Stimulated activated naive CD8-positive, alpha-beta T cell treated with anti-CD3 and anti-CD28 coated beads, Interleukin-15, Interleukin-2, amounts not matched to agents 100 ng/mL and 50 ng/mL, for 24 hours (primary cell): ENCODE measurements around the gene CD226.

Experiments used
- H3K27ac Mint-ChIP-seq: one replicate; pipeline ENCODE4 v1.8.0; 2021; ENCODE audit warnings: mild to moderate bottlenecking, mixed read lengths
- H3K27me3 Mint-ChIP-seq: one replicate; pipeline ENCODE4 v1.8.0; 2021; ENCODE audit warnings: mixed read lengths
- H3K36me3 Mint-ChIP-seq: one replicate; pipeline ENCODE4 v1.8.0; 2021; ENCODE audit warnings: low read depth, mixed read lengths
- H3K4me1 Mint-ChIP-seq: one replicate; pipeline ENCODE4 v1.8.0; 2021; ENCODE audit warnings: low read depth, mixed read lengths
- H3K4me3 Mint-ChIP-seq: one replicate; pipeline ENCODE4 v1.8.0; 2021; ENCODE audit warnings: mild to moderate bottlenecking, mixed read lengths
- H3K9me3 Mint-ChIP-seq: one replicate; pipeline ENCODE4 v1.8.0; 2021; ENCODE audit warnings: mixed read lengths

The CD226 gene

DNA sequence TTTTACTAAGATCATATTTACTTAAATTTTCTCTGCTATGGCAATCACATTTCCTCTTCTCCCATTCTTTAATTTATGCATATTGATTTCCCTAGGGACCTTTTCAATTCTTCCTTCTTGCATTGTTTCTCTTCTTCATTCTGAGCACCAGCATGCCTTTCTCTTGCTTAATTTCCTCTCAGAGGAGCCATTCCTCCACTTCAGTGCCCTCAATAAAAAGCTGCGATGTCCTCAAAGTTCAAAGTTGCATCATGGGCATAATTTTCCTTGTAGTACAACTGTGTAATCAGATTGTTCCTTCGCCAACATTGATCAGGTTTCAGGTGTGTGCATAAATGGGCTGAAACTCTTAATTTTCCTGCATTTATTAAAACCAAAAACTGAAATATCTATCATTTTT lies 21.8 kb upstream of the CD226 start:
- Mint-ChIP-seq H3K27me3 (no peaks in the 10 kb centered on the region), H3K4me1 (peaks cover 24% of the 10 kb centered on the region), H3K9me3 (peaks cover 5% of the 10 kb centered on the region), H3K27ac (no peak overlapping the region), H3K4me3 (no peak overlapping the region), H3K36me3 (no peaks in the 10 kb centered on the region)

DNA sequence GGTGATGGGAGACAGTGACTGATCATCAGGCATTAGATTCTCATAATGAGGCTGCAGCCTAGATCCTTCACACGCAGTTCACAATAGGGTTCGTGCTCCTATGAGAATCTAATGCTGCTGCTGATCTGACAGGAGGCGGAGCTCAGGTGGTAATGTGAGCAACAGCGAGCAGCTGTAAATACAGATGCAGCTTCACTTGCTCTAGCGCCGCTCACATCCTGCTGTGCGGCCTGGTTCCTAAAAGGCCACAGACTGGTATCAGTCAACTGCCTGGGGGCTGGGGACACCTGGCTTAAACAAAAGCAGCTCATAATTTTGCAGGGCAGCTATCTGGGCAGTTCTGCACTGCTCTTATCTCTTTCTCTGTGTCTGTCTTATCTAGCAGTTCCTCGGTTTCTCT lies 20.4 kb upstream of the CD226 start:
- no peak overlapping the region for H3K4me3 Mint-ChIP-seq
- H3K9me3 Mint-ChIP-seq, result peaks cover 5% of the 10 kb centered on the region
- H3K27me3 Mint-ChIP-seq, result no peaks in the 10 kb centered on the region
- H3K36me3 Mint-ChIP-seq, result no peaks in the 10 kb centered on the region
- peaks cover 24% of the 10 kb centered on the region for H3K4me1 Mint-ChIP-seq
- no peak overlapping the region for H3K27ac Mint-ChIP-seq

DNA sequence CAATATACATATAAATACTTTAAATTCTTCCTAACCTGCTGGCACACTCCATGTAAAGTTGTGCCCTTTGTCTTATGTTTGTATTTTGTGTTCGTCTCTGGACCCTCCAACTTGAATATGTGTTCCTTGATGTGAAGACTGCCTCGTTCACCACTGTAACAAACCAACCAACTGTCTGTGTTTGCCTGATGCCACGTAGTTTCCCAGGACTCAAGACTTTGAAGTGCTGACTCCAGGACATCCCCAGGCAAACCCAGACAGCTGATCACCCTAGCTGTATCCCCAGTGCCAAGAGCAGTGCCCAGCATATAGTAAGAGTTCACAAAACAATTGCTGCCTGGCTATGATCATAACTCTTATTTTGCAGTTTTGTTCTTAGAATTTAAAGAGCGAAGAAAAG lies 15.5 kb upstream of the CD226 start:
- Mint-ChIP-seq H3K4me1 (peaks cover 18% of the 10 kb centered on the region), H3K27ac (no peak overlapping the region)

DNA sequence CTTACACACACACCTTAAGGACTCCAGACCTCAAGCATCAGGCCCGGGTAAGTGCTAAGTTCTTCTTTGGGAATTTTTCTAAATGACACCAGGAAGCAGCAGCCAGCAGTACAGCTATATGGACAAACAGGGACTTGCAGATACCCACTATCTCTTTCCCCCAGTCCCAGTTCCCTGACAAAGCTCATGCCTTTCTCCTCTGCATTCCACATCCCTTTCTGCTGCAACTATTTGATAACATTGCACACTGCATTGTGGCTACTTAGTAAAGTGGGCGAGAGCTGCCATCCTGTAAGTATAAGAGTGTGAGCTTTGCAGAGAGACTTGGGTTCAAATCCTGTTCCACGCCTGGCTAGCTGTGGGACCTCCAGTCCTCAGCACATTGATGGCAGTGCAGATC lies 14.0 kb upstream of the CD226 start:
- Mint-ChIP-seq H3K27ac (no peak overlapping the region), H3K4me1 (peaks cover 3% of the 10 kb centered on the region), H3K9me3 (peaks cover 3% of the 10 kb centered on the region), H3K36me3 (peaks cover 5% of the 10 kb centered on the region), H3K4me3 (no peak overlapping the region), H3K27me3 (no peaks in the 10 kb centered on the region)

More for the DNA sequence above, 15.5 kb upstream of the CD226 start:
- Mint-ChIP-seq H3K9me3 (peaks cover 2% of the 10 kb centered on the region), H3K4me3 (no peak overlapping the region), H3K27me3 (no peaks in the 10 kb centered on the region), H3K36me3 (peaks cover 5% of the 10 kb centered on the region)

DNA sequence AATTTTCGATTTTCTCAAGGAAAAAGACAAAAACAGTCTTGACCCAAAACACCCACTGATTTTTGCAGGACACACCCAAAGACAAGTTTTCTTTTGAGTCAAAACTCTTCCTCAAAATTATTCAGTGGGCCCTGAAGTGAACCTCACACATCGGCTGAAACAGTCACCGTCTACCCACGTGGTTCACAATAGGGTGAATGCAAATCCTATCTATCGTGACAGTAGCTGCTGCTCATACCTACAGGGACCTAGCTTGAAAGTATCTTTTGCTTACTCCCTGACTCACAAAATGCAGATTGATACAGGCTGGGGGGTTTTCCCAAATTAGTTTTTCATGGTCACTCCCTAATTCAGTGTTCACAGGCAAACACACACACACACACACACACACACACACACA lies 10.7 kb upstream of the CD226 start:
- H3K9me3 Mint-ChIP-seq, result peaks cover 3% of the 10 kb centered on the region
- H3K27me3 Mint-ChIP-seq, result no peaks in the 10 kb centered on the region
- peak overlapping the region; percentile 19 for H3K4me3 Mint-ChIP-seq
- peak overlapping the region; percentile 64 for H3K27ac Mint-ChIP-seq
- peaks cover 12% of the 10 kb centered on the region for H3K4me1 Mint-ChIP-seq
- peaks cover 5% of the 10 kb centered on the region for H3K36me3 Mint-ChIP-seq

DNA sequence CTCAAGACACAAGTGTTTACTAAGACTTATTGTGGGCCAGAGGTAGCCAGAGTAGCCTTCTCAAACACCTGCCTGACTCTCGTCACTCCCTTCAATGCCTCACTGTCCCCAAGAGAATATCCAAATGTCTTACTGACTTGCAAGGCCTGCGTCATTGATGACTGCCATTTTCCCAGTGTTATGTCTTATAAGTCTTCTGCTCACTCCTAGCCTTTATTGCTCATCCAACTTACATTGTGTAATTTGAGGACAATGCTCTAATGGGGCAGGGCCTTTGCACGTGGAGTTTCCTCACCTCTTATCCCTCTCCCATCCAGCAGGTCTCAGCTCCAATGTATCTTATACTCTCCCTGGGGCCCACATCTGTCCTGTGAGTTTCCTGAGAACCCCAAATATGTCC lies 10.1 kb upstream of the CD226 start:
- H3K27me3 Mint-ChIP-seq, result no peaks in the 10 kb centered on the region
- H3K4me1 Mint-ChIP-seq, result peaks cover 12% of the 10 kb centered on the region
- peaks cover 3% of the 10 kb centered on the region for H3K9me3 Mint-ChIP-seq
- H3K36me3 Mint-ChIP-seq, result peaks cover 12% of the 10 kb centered on the region
- H3K4me3 Mint-ChIP-seq, result peak overlapping the region; percentile 19
- H3K27ac Mint-ChIP-seq, result peak overlapping the region; percentile 64

DNA sequence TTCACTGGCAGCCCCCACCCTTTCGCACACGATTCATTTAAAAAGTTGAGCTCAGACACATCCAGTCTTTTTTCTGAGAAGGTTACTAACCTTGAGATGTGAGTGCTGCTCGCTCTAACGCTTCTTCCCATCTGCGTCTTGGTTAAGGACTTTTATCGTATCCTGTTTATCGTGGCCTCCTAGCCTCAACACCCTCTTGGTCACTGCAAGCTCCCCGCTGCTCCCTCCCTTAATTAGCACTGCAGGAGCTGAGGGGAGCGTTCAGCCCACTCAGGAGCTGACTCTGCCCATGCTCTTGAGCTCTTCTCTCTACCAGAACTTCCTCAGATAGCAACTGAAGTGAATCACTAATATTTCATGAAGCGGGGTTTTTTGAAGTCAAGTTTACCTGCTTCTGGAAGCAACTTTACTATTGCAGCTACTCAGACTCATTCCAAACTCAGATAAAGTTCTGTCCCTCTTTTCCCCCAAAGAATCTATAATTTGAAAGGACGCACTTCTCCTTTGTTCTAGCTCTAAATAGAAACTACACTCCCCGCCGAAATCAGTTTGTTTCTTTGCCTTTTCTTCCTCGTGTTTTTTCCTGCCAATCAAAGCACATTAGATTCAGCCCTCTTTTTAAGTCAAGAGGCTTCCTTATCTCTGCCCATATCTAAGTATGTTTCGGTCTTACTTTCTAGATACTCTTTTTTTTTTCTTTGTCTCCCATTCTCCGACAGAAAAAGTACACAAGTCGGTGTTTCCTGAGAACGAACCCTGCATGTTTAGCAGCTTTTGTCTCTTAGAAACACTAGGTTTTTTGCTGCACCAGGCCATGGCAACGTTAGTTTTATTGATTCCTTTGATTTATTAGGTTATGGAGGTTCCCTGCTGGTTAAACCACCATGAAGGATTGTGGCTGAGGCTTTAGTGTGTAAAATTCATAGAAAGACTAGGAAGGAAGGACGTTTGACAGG lies 9.3 kb upstream of the CD226 start:
- Mint-ChIP-seq H3K4me3 (no peak overlapping the region), H3K9me3 (peaks cover 4% of the 10 kb centered on the region), H3K36me3 (peaks cover 15% of the 10 kb centered on the region), H3K27ac (no peak overlapping the region), H3K4me1 (peaks cover 12% of the 10 kb centered on the region), H3K27me3 (no peaks in the 10 kb centered on the region)

DNA sequence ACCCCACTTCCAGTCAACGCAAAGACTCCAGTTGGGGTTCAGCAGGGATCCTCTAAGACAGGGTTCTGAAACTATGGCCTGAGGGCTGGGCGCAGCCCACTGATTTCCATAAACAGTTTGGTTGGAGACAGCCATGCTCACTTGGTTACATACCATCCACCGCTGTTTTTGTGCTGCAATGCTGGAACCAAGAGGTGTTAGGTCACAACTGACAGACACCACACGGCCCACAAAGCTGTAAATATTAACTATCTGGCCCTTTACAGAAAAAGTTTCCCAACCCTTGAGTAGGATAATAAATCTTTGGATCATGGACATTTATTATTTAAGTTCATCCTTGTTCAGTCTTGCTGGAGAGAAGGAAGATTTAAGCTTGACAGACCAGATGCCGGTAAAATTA lies 8.4 kb upstream of the CD226 start:
- Mint-ChIP-seq H3K36me3 (peaks cover 18% of the 10 kb centered on the region), H3K4me3 (no peak overlapping the region), H3K4me1 (peaks cover 12% of the 10 kb centered on the region), H3K9me3 (peaks cover 8% of the 10 kb centered on the region), H3K27ac (no peak overlapping the region), H3K27me3 (no peaks in the 10 kb centered on the region)

DNA sequence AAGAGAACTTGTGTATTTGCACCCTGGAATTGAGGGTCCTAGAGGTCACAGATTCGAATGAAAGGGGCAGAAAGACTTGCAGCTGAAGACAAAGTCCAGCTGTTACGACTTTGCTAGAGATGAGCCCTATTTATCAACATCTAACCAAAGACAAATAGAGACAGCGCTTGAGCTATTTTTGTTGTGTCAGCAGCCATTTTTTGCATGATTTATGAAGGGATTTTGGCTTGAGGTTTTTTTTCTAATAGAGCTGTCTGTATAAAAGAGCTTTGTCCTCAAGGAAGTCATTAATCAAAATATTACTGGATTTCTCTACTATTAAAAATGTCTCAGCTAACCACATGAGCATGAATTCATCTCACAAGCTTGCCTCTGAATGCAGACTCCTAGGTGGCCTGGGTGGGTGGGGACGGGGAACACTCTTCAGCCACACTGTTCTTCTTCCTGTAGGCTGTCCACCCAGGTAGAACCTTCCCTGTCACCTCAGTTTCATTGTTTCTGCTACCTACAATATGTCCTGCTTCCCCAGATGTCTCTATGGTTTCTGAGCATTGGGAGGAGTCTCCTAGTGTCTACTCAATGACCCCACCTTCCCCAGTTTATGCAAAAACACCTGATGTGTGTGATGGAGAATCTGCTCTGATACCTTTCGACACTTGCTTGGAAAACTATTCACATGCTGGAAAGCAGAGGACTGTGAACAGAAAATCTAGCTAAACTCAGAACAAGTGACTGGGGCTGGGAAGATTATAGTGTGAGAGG lies 7.2 kb upstream of the CD226 start:
- Mint-ChIP-seq H3K4me1 (peaks cover 12% of the 10 kb centered on the region), H3K36me3 (peaks cover 18% of the 10 kb centered on the region), H3K9me3 (peaks cover 8% of the 10 kb centered on the region), H3K27ac (peak overlapping the region; percentile 56), H3K4me3 (no peak overlapping the region), H3K27me3 (no peaks in the 10 kb centered on the region)

DNA sequence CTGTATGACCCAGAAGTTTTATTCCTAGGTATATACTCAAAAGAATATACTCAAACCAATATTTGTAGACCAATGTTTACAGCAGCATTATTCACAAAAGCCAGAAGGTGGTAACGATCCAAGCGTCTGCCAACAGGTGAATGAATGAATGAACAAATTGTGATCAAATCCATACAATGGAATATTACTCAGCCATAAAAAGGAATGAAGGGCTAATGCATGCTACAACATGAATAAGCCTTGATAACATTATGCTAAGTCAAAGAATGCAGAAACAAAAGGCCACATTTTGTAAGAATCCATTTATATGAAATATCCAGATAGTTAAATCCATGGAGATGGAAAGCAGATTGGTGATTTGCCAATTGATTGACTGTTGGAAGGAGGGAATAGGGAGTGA lies 5.5 kb upstream of the CD226 start:
- Mint-ChIP-seq H3K4me1 (peaks cover 12% of the 10 kb centered on the region), H3K9me3 (peaks cover 6% of the 10 kb centered on the region), H3K27ac (peak overlapping the region; percentile 10), H3K36me3 (peaks cover 18% of the 10 kb centered on the region), H3K27me3 (no peaks in the 10 kb centered on the region), H3K4me3 (no peak overlapping the region)

DNA sequence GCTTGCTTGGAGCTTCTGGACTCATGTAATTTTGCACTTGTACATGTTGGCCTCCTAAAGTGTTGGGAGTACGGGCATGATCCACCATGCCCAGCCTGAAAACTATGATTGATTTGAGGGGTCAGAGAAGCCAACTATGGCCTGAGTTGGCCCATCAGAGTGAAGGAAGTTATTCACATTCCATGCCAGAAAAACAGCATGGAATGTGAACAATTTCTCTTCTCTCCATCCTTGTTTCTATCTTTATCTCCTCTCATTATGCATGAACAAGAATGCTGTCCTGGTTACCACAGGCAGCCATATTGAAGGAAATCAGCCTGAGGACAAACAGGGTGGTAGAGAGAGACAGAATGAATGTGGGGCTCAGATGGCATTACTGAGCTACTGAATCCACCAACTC lies 3.5 kb upstream of the CD226 start:
- H3K4me3 Mint-ChIP-seq, result peak overlapping the region; percentile 7
- H3K4me1 Mint-ChIP-seq, result peaks cover 22% of the 10 kb centered on the region
- H3K27ac Mint-ChIP-seq, result no peak overlapping the region
- no peaks in the 10 kb centered on the region for H3K27me3 Mint-ChIP-seq
- H3K9me3 Mint-ChIP-seq, result peaks cover 6% of the 10 kb centered on the region
- peaks cover 30% of the 10 kb centered on the region for H3K36me3 Mint-ChIP-seq

DNA sequence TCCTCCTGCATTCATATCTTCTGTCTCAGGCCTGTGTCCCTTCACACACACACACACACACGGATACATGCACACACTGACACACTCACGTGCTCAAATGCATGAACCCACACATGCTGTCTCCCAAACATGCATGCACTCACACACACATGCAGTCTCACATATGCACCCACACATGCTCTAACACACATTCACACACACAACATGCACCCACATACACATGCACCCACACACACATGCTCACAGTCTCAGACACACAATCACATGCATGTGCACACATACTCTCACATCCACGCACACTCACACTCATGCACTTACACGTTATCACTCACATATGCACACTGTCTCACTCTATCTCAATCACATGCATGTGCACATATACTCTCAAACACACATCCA lies 1.9 kb upstream of the CD226 start:
- Mint-ChIP-seq H3K9me3 (peaks cover 6% of the 10 kb centered on the region), H3K27me3 (no peaks in the 10 kb centered on the region), H3K36me3 (peaks cover 45% of the 10 kb centered on the region), H3K27ac (no peak overlapping the region), H3K4me3 (no peak overlapping the region), H3K4me1 (peaks cover 33% of the 10 kb centered on the region)

DNA sequence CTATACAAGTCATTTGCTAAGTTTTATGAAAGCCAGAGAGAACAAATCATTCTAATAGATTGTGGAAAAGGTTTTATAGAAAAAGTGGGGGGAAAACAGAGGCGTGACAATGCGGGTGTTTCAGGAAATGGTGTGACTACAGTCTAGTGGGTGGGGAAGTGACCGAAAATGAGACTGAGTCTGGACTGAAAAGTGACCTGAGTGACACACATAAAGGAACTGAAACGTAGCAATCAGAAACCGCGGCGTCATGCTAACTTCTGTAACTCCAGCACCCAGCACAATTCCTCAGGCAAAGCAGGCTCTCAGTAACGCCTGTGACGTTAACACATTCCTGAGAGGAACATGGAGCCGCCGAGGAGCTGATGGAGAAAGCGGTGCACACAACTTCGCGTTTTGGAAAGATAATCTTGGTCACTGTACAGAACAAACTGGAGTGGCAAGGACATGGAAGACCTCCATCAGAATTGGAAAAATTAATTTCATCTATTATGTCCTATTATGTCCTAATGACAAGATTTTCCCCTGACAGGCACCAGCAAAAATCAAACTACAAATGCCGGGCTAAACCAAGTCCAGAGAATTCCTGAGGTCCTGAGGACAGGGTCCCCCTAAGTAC lies 1.4 kb upstream of the CD226 start:
- peaks cover 50% of the 10 kb centered on the region for H3K36me3 Mint-ChIP-seq
- no peak overlapping the region for H3K27ac Mint-ChIP-seq
- H3K4me3 Mint-ChIP-seq, result no peak overlapping the region
- H3K27me3 Mint-ChIP-seq, result no peaks in the 10 kb centered on the region
- H3K4me1 Mint-ChIP-seq, result peaks cover 33% of the 10 kb centered on the region
- peaks cover 6% of the 10 kb centered on the region for H3K9me3 Mint-ChIP-seq

DNA sequence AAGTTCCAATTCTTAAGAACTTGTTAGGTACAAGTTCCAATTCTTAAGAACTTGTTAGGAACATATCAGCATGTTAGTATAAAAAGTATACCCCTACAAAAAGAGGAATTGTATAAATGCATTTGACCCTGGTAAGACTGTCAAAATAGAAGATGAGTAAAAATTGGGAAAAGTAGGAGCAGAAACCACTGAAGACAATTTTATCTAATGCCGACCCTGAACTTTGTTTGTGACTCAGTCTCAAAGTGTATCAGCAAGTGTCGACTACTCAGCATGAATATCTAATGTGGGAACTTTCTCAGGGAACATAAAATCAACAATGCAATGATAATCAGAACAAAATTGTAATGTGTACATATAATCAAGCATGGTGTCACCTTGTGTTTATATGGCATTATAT lies 583 bp upstream of the CD226 start:
- H3K27ac Mint-ChIP-seq, result no peak overlapping the region
- peaks cover 6% of the 10 kb centered on the region for H3K9me3 Mint-ChIP-seq
- peaks cover 56% of the 10 kb centered on the region for H3K36me3 Mint-ChIP-seq
- no peak overlapping the region for H3K4me3 Mint-ChIP-seq
- peaks cover 39% of the 10 kb centered on the region for H3K4me1 Mint-ChIP-seq
- no peaks in the 10 kb centered on the region for H3K27me3 Mint-ChIP-seq

DNA sequence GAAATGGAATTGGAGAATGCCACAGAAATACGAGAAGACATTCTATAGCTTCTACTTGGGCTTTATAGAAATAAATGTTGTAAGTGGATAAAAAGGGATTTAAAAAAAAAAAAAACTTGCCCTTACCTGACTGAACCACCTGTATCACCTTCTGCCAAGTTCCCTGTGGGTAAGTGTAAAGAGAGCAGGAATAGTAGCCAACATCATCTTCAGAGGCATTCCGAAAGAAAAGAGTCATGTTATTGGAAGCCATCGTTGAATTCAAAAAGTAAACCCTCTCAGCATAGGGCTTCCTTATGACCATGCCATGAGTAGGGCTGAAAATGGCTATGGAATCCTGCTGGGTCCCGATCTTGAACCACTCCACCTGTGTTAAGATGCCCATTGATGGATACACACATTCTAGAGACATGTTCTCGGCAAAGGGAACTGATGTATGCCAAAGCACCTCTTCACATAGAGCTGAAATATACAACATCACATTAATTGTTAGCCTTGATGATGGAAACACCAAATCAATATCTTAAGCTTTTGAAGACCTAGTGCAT lies 991 bp downstream of the CD226 start:
- no peak overlapping the region for H3K4me3 Mint-ChIP-seq
- H3K9me3 Mint-ChIP-seq, result peaks cover 5% of the 10 kb centered on the region
- no peak overlapping the region for H3K27ac Mint-ChIP-seq

More for the DNA sequence above, 991 bp downstream of the CD226 start:
- H3K27me3 Mint-ChIP-seq, result no peaks in the 10 kb centered on the region
- H3K4me1 Mint-ChIP-seq, result peaks cover 55% of the 10 kb centered on the region
- H3K36me3 Mint-ChIP-seq, result peaks cover 61% of the 10 kb centered on the region
